K562 (cell line): ENCODE data around the gene ULK3. TPM values are rescaled to one million over a fixed set of nuclear protein-coding genes. Genes with fewer than 3 reads are reported as not detected.
A peak's percentile ranks its signal among the peaks of the same experiment; 100 is the strongest.

ENCODE experiments used
- ATAC-seq: fragments of 200-7000 bp; cut with Tn5 transposase; 3 replicates; pipeline ENCODE4 v1.9.1; 2020; ENCODE audit warnings: moderate library complexity
- BruUV-seq: library from RNA; stranded (reverse); fragments of 400-500 nt; replicated peaks from 2 replicates; lab custom pipeline; 2021; lab: Mats Ljungman, UMichigan
- CTCF ChIA-PET: fragments of 300-600 bp; formaldehyde crosslinking; extraction: SDS; loops from one replicate; lab custom pipeline; 2021; ENCODE audit warnings: low intra/inter-chr PET ratio; lab: Yijun Ruan, JAX
- POLR2A ChIA-PET: fragments of 300-600, 350-650 bp; sonication (Branson Sonifier 250); formaldehyde crosslinking; extraction: SDS; loops from one replicate; lab custom pipeline; 2021; ENCODE audit warnings: antibody characterized with exemption, inconsistent platforms; lab: Yijun Ruan, JAX
- DNase-seq, 4 experiments: peaks; one replicate each; pipeline versions ENCODE4 v3.0.0 to v3.0.0-alpha.2; 2011 to 2018; ENCODE audit warnings: low spot score in 3 of 4, mixed read lengths in 3 of 4; ENCODE audit errors: extremely low read depth in 1 of 4
- FAIRE-seq: peaks from 2 replicates; lab custom pipeline; 2011; peaks lifted over from hg19 to GRCh38; lab: Jason Lieb, UNC
- H2AFZ ChIP-seq: 2 replicates; pipeline ENCODE4 v1.6.0; 2011; ENCODE audit warnings: low read depth, low read length, control low read depth, inconsistent platforms
- H3K27ac ChIP-seq: fragments of 200-600 bp; 3 replicates; pipeline ENCODE4 v1.8.0; 2011; ENCODE audit warnings: low read depth, mild to moderate bottlenecking, control low read depth, inconsistent platforms, low read length, moderate library complexity, mixed read lengths; ENCODE audit errors: extremely low read depth
- H3K27me3 ChIP-seq, 2 experiments: fragments of 300-600 bp in 1 of 2; 2 replicates in 1 of 2; 3 replicates in 1 of 2; pipeline versions ENCODE4 v1.6.0 to v1.8.0; 2011; ENCODE audit warnings: inconsistent platforms in 2 of 2, low read length in 2 of 2, mild to moderate bottlenecking in 1 of 2, mixed read lengths in 1 of 2, moderate library complexity in 1 of 2; ENCODE audit not compliant: control insufficient read depth in 2 of 2, insufficient read depth in 2 of 2
- H3K36me3 ChIP-seq: fragments of 300-600 bp; 3 replicates; pipeline ENCODE4 v1.8.0; 2011; ENCODE audit warnings: mild to moderate bottlenecking, low read length, inconsistent platforms; ENCODE audit not compliant: control insufficient read depth, insufficient read depth
- H3K4me1 ChIP-seq, 2 experiments: fragments of 200-600 bp in 1 of 2; replicated peaks in 1 of 2; 2 replicates in 1 of 2; 3 replicates in 1 of 2; pipeline versions ENCODE4 v1.5.1 to v1.8.0; 2011; ENCODE audit warnings: inconsistent platforms in 2 of 2, low read length in 2 of 2, mild to moderate bottlenecking in 1 of 2, mixed read lengths in 1 of 2, moderate library complexity in 1 of 2; ENCODE audit not compliant: control insufficient read depth in 2 of 2, insufficient read depth in 2 of 2
- H3K4me2 ChIP-seq: 2 replicates; pipeline ENCODE4 v1.6.1; 2011; ENCODE audit warnings: low read length, control low read depth, inconsistent platforms, mixed read lengths; ENCODE audit not compliant: insufficient read depth
- H3K4me3 ChIP-seq: fragments of 200-600 bp; sonication (generic), shearing (Covaris generic); 2 replicates; pipeline ENCODE4 v1.5.1; 2016; ENCODE audit warnings: control low read depth, inconsistent platforms
- H3K79me2 ChIP-seq: fragments of 200-600 bp; 3 replicates; pipeline ENCODE4 v1.8.0; 2011; ENCODE audit warnings: low read length, inconsistent platforms; ENCODE audit not compliant: control insufficient read depth, insufficient read depth
- H3K9ac ChIP-seq, 2 experiments: 2 replicates each; pipeline versions ENCODE4 v1.6.0 to v1.6.1; 2011; ENCODE audit warnings: low read depth in 2 of 2, low read length in 2 of 2, control low read depth in 1 of 2, inconsistent platforms in 1 of 2, mild to moderate bottlenecking in 1 of 2, mixed read lengths in 1 of 2; ENCODE audit not compliant: insufficient read depth in 1 of 2
- H3K9me1 ChIP-seq: one replicate; pipeline ENCODE4 v1.6.0; 2011; ENCODE audit warnings: inconsistent platforms, mild to moderate bottlenecking, low read length, moderate library complexity; ENCODE audit not compliant: control insufficient read depth, insufficient read depth
- H3K9me3 ChIP-seq: replicated peaks from 2 replicates; pipeline ENCODE4 v1.5.1; 2011; ENCODE audit warnings: low read depth, low read length, inconsistent platforms; ENCODE audit not compliant: control insufficient read depth, insufficient read depth
- H4K20me1 ChIP-seq: replicated peaks from 2 replicates; pipeline ENCODE4 v1.6.1; 2011; ENCODE audit warnings: low read length, inconsistent platforms, mixed read lengths; ENCODE audit not compliant: control insufficient read depth, insufficient read depth
- BHLHE40 ChIP-seq: IDR thresholded peaks from 2 replicates; pipeline ENCODE4 v1.6.1; 2011; ENCODE audit warnings: low read length, improper control_type of control experiment
- CHD1 ChIP-seq: fragments of 200-600 bp; sonication (generic); IDR thresholded peaks from one replicate; pipeline ENCODE4 v1.6.1; 2012; ENCODE audit warnings: mild to moderate bottlenecking, moderate library complexity, low read length, inconsistent platforms
- EP300 ChIP-seq: IDR thresholded peaks from 2 replicates; pipeline ENCODE4 v1.6.1; 2012; ENCODE audit warnings: low read length, improper control_type of control experiment
- GATAD2A ChIP-seq: fragments of 450-650 bp; IDR thresholded peaks from 2 replicates; pipeline ENCODE4 v1.6.1; 2017
- HDAC1 ChIP-seq, 2 experiments: fragments of 450-650 bp; IDR thresholded peaks; 2 replicates each; pipeline ENCODE4 v1.6.1; 2016 to 2017; ENCODE audit warnings: inconsistent platforms in 1 of 2, mild to moderate bottlenecking in 1 of 2, moderate library complexity in 1 of 2
- MYC ChIP-seq, 2 experiments: fragments of 250-450 bp in 1 of 2; sonication (Bioruptor Pico) in 1 of 2; IDR thresholded peaks; 2 replicates each; pipeline versions ENCODE4 v1.5.1 to v1.6.1; 2012 to 2021; ENCODE audit warnings: low read depth in 2 of 2, borderline replicate concordance in 1 of 2, improper control_type of control experiment in 1 of 2, low read length in 1 of 2, mild to moderate bottlenecking in 1 of 2, moderate library complexity in 1 of 2
- PHTF2 ChIP-seq: fragments of 250-450 bp; sonication (Bioruptor Pico); IDR thresholded peaks from 2 replicates; pipeline ENCODE4 v1.5.0; 2021; ENCODE audit warnings: mild to moderate bottlenecking
- PYGO2 ChIP-seq: fragments of 450-650 bp; IDR thresholded peaks from 2 replicates; pipeline ENCODE4 v1.6.1; 2016; ENCODE audit warnings: mild to moderate bottlenecking, missing genetic modification characterization, moderate library complexity, missing compliant biosample characterization
- SIN3B ChIP-seq: fragments of 450-650 bp; IDR thresholded peaks from 2 replicates; pipeline ENCODE4 v1.6.1; 2017; ENCODE audit warnings: low read depth, mild to moderate bottlenecking, moderate library complexity
- SIX5 ChIP-seq, 2 experiments: IDR thresholded peaks; 2 replicates each; pipeline ENCODE4 v1.6.1; 2011; ENCODE audit warnings: low read length in 2 of 2, borderline replicate concordance in 1 of 2, low read depth in 1 of 2, mild to moderate bottlenecking in 1 of 2, moderate library complexity in 1 of 2; ENCODE audit not compliant: insufficient read depth in 1 of 2
- ZFX ChIP-seq: sonication (generic); formaldehyde crosslinking; IDR thresholded peaks from 2 replicates; pipeline ENCODE4 v1.8.0; 2022; ENCODE audit warnings: mild to moderate bottlenecking, missing genetic modification reagents, moderate library complexity
- ZNF561 ChIP-seq: fragments of 450-650 bp; formaldehyde crosslinking; conservative IDR thresholded peaks from 2 replicates; pipeline ENCODE4 v1.4.0; 2020; ENCODE audit warnings: mild to moderate bottlenecking, moderate library complexity
- ZNF584 ChIP-seq: fragments of 200-800 bp; sonication (Bioruptor generic); IDR thresholded peaks from 2 replicates; pipeline ENCODE4 v1.6.1; 2016; ENCODE audit warnings: low read depth, mild to moderate bottlenecking, missing genetic modification characterization, missing compliant biosample characterization
- ZNF668 ChIP-seq: fragments of 250-450 bp; sonication (Bioruptor Pico); IDR thresholded peaks from 2 replicates; pipeline ENCODE4 v1.8.0; 2022; ENCODE audit warnings: mild to moderate bottlenecking, inconsistent platforms
- WGBS: fragments of 100-300 bp; shearing (Covaris generic); methylation state at CpG from one replicate; pipeline ENCODE4 v1.1.6; 2016; ENCODE audit warnings: low coverage, mixed read lengths; ENCODE audit not compliant: insufficient coverage; ENCODE audit errors: missing lambda C conversion rate; 5-methylcytosine and 5-hydroxymethylcytosine counted together
- in situ Hi-C: fragments of 300-500 bp; cut with MboI; formaldehyde crosslinking; loops from 4 replicates; pipeline ENCODE4 v1.15.0; 2018; ENCODE audit warnings: inconsistent platforms, mixed read lengths
- intact Hi-C: fragments of 100-400 bp; cut with micrococcal nuclease; formaldehyde crosslinking; loops from 2 replicates; pipeline ENCODE4 v1.14.2; 2022
- polyA plus RNA-seq, 8 experiments: library from polyadenylated mRNA; depleted of rRNA in 4 of 8; stranded (reverse) in 5 of 8; unstranded in 3 of 8; fragments of >200 nt; fragmentation: Nextera tagmentation in 2 of 8; fragmentation: Illumina TruSeq in 1 of 8; extraction: Ambion mirVana in 2 of 8; extraction: Trizol in 1 of 8; gene quantifications; 2 replicates each; pipeline versions ENCODE4 v1.2.1 to v1.2.3, GENCODE V29; 2011 to 2014; ENCODE audit warnings: inconsistent platforms in 1 of 8, missing spikeins in 1 of 8
- total RNA-seq, 7 experiments: library from RNA; depleted of rRNA in 6 of 7; stranded (reverse); fragments of >200 nt in 6 of 7; fragmentation: Illumina TruSeq in 2 of 7; extraction: Trizol in 2 of 7; gene quantifications; 2 replicates each; pipeline versions ENCODE4 v1.2.1 to v1.2.3, GENCODE V29; 2011 to 2021; ENCODE audit warnings: low replicate concordance in 1 of 7
- TF ChIP-seq, protein P1 (sequence below): fragments of 450-650 bp; IDR thresholded peaks from 2 replicates; pipeline ENCODE4 v1.6.1; 2017; ENCODE audit warnings: antibody characterized with exemption, mild to moderate bottlenecking
- TF ChIP-seq, protein P2 (sequence below): sonication (generic); formaldehyde crosslinking; IDR thresholded peaks from 2 replicates; pipeline ENCODE4 v1.5.0; 2020; ENCODE audit warnings: missing genetic modification reagents

ULK3 gene
- total and polyA plus RNA-seq, 9 of the 15 experiments (the other 6 are each of a cell fraction or from before 2014, with no cell fraction given), result 0.68 to 68.0 (median 34.9) TPM

DNA sequence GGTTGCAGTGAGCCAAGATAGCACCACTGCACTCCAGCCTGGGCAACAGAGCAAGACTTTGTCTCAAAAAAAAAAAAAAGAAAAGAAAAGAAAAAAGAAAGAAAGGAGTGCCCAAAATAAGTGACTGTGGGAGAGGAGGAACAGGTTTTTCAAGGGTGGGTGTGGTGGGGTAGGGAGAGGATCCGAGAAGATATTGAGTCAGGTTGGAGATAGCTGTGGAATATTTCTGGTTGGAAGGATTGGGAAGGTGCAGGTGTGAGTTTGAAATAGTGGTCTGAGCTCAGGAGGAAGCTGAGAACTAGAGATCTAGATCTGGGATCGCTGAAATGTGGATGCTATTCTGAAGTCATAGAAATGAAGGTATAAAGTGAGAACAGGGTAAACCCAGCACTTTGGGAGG lies 22.4 kb upstream of the ULK3 start:
- Histone ChIP-seq H3K4me1 (peaks cover 7 to 13% of the 10 kb centered on the region in 2 experiments; a peak in 3 of 5 replicates), H3K4me2 (no peak overlapping the region)
- 59% methylated on average over 2 of the region's 2 CpGs for WGBS

More for the DNA sequence above, 22.4 kb upstream of the ULK3 start:
- in situ Hi-C loops, result no loop called here
- no peak for TF ChIP-seq HDAC1 (IDR thresholded peaks at IDR 0.05)
- no peak for TF ChIP-seq PYGO2 (tag)
- no peak for TF ChIP-seq MYC (IDR thresholded peaks at IDR 0.05; ENCODE audit: low read depth, low read length)
- no peak for TF ChIP-seq MYC (CRISPR knock-in tag; IDR thresholded peaks at IDR 0.05; ENCODE audit: borderline replicate concordance, low read depth)
- TF ChIP-seq GATAD2A, result no peak
- no peak for TF ChIP-seq SIN3B
- TF ChIP-seq, protein P1, sequence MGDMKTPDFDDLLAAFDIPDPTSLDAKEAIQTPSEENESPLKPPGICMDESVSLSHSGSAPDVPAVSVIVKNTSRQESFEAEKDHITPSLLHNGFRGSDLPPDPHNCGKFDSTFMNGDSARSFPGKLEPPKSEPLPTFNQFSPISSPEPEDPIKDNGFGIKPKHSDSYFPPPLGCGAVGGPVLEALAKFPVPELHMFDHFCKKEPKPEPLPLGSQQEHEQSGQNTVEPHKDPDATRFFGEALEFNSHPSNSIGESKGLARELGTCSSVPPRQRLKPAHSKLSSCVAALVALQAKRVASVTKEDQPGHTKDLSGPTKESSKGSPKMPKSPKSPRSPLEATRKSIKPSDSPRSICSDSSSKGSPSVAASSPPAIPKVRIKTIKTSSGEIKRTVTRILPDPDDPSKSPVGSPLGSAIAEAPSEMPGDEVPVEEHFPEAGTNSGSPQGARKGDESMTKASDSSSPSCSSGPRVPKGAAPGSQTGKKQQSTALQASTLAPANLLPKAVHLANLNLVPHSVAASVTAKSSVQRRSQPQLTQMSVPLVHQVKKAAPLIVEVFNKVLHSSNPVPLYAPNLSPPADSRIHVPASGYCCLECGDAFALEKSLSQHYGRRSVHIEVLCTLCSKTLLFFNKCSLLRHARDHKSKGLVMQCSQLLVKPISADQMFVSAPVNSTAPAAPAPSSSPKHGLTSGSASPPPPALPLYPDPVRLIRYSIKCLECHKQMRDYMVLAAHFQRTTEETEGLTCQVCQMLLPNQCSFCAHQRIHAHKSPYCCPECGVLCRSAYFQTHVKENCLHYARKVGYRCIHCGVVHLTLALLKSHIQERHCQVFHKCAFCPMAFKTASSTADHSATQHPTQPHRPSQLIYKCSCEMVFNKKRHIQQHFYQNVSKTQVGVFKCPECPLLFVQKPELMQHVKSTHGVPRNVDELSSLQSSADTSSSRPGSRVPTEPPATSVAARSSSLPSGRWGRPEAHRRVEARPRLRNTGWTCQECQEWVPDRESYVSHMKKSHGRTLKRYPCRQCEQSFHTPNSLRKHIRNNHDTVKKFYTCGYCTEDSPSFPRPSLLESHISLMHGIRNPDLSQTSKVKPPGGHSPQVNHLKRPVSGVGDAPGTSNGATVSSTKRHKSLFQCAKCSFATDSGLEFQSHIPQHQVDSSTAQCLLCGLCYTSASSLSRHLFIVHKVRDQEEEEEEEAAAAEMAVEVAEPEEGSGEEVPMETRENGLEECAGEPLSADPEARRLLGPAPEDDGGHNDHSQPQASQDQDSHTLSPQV, result no peak
- TF ChIP-seq PHTF2 (CRISPR knock-in tag), result no peak
- TF ChIP-seq EP300, result no peak
- TF ChIP-seq ZNF561, result no peak
- TF ChIP-seq, protein P2, sequence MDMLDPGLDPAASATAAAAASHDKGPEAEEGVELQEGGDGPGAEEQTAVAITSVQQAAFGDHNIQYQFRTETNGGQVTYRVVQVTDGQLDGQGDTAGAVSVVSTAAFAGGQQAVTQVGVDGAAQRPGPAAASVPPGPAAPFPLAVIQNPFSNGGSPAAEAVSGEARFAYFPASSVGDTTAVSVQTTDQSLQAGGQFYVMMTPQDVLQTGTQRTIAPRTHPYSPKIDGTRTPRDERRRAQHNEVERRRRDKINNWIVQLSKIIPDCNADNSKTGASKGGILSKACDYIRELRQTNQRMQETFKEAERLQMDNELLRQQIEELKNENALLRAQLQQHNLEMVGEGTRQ (CRISPR knock-in tag), result no peak
- no peak for TF ChIP-seq SIX5 (IDR thresholded peaks at IDR 0.05; ENCODE audit: borderline replicate concordance in 1 of 2, insufficient read depth in 1 of 2, low read depth in 1 of 2, low read length in 2 of 2)
- TF ChIP-seq BHLHE40, result no peak
- no peak for TF ChIP-seq ZNF668 (CRISPR knock-in tag)
- TF ChIP-seq ZNF584 (CRISPR knock-in tag), result no peak
- TF ChIP-seq ZFX, result no peak
- TF ChIP-seq CHD1, result no peak
- Histone ChIP-seq H3K4me3 (no peak overlapping the region), H3K79me2 (peaks cover 53% of the 10 kb centered on the region), H4K20me1 (0 out of 2 replicates have a peak, but pooled peaks cover 5% of the 10 kb centered on the region), H2AFZ (no peak overlapping the region), H3K27me3 (no peaks in the 10 kb centered on the region), H3K27ac (no peak overlapping the region), H3K36me3 (peaks cover 38% of the 10 kb centered on the region), H3K9me3 (no peaks in the 10 kb centered on the region; the same call in 1 of the 2 replicates), H3K9ac (no peak overlapping the region), H3K9me1 (peaks cover 7% of the 10 kb centered on the region)
- intact Hi-C loops, result no loop called here
- ATAC-seq (no peak), DNase-seq (peak in 1 of 4 experiments; percentile 4), FAIRE-seq (no peak)
- no TSS peak for BruUV-seq
- CTCF ChIA-PET, result no interaction called here
- POLR2A ChIA-PET, result interaction anchor here (0.6 kb wide), 1 partner anchor 18 kb away, joined by 3 read pairs; no protein-coding TSS in a partner anchor
